SK-N-SH (cell line): ENCODE measurements around the gene LCE3E. TPM values are rescaled to one million over a fixed set of nuclear protein-coding genes. Genes with fewer than 3 reads are reported as not detected.

Experiments used
- CTCF ChIA-PET: fragments of 300-600, 350-600 bp; formaldehyde crosslinking; extraction: SDS; loops from one replicate; lab custom pipeline; 2021; lab: Yijun Ruan, JAX
- POLR2A ChIA-PET: fragments of 350-600 bp; sonication (Branson Sonifier 250); formaldehyde crosslinking; extraction: SDS; loops from one replicate; lab custom pipeline; 2020; ENCODE audit warnings: antibody characterized with exemption, inconsistent platforms; lab: Yijun Ruan, JAX
- DNase-seq: peaks from one replicate; pipeline ENCODE4 v3.0.0; 2012
- H2AFZ ChIP-seq: fragments of 200-600 bp; sonication (generic); 2 replicates; pipeline ENCODE4 v1.8.1; 2016; ENCODE audit warnings: antibody characterized with exemption, mild to moderate bottlenecking, low read depth
- H3F3A ChIP-seq: fragments of 200-600 bp; sonication (generic); replicated peaks from 2 replicates; pipeline ENCODE3; 2016; ENCODE audit warnings: antibody characterized with exemption, mild to moderate bottlenecking; ENCODE audit not compliant: insufficient read depth
- H3K27ac ChIP-seq, 2 experiments: fragments of 200-500 bp in 1 of 2; fragments of 200-600 bp in 1 of 2; sonication (Bioruptor generic) in 1 of 2; sonication (generic), shearing (Covaris generic) in 1 of 2; 2 replicates each; pipeline versions ENCODE4 v1.5.1 to v1.6.1; 2014 to 2016; ENCODE audit warnings: low read depth in 2 of 2, inconsistent platforms in 1 of 2, low read length in 1 of 2, mild to moderate bottlenecking in 1 of 2, mixed read lengths in 1 of 2
- H3K27me3 ChIP-seq: fragments of 200-600 bp; sonication (generic), shearing (Covaris generic); 2 replicates; pipeline ENCODE4 v1.6.1; 2016; ENCODE audit warnings: mixed run types; ENCODE audit not compliant: insufficient read depth
- H3K36me3 ChIP-seq, 2 experiments: fragments of 200-500 bp in 1 of 2; fragments of 200-600 bp in 1 of 2; sonication (Bioruptor generic) in 1 of 2; sonication (generic) in 1 of 2; replicated peaks in 1 of 2; 2 replicates each; pipeline versions ENCODE3 to v1.5.1; 2014 to 2016; ENCODE audit warnings: low read length in 1 of 2, mild to moderate bottlenecking in 1 of 2; ENCODE audit not compliant: insufficient read depth in 2 of 2, control insufficient read depth in 1 of 2
- H3K4me1 ChIP-seq, 2 experiments: fragments of 200-500 bp in 1 of 2; fragments of 200-600 bp in 1 of 2; sonication (Bioruptor generic) in 1 of 2; sonication (generic), shearing (Covaris generic) in 1 of 2; 2 replicates each; pipeline versions ENCODE4 v1.5.1 to v1.6.1; 2014 to 2016; ENCODE audit warnings: low read depth in 1 of 2, low read length in 1 of 2, mixed run types in 1 of 2; ENCODE audit not compliant: insufficient read depth in 2 of 2, control insufficient read depth in 1 of 2
- H3K4me2 ChIP-seq: fragments of 200-600 bp; sonication (generic), shearing (Covaris generic); 2 replicates; pipeline ENCODE4 v1.6.1; 2017; ENCODE audit warnings: mixed run types
- H3K4me3 ChIP-seq, 2 experiments: fragments of 200-500 bp in 1 of 2; fragments of 200-600 bp in 1 of 2; sonication (Bioruptor generic) in 1 of 2; sonication (generic), shearing (Covaris generic) in 1 of 2; 2 replicates each; pipeline versions ENCODE4 v1.5.1 to v1.8.1; 2014 to 2016; ENCODE audit warnings: low read depth in 2 of 2, inconsistent platforms in 1 of 2, low read length in 1 of 2, mild to moderate bottlenecking in 1 of 2, mixed read lengths in 1 of 2, moderate library complexity in 1 of 2
- H3K79me2 ChIP-seq: fragments of 200-600 bp; sonication (generic); 2 replicates; pipeline ENCODE4 v1.8.1; 2017; ENCODE audit warnings: mild to moderate bottlenecking; ENCODE audit not compliant: insufficient read depth
- H3K9ac ChIP-seq: fragments of 200-600 bp; sonication (generic); 2 replicates; pipeline ENCODE4 v1.6.1; 2017; ENCODE audit warnings: mixed run types
- H3K9me2 ChIP-seq: fragments of 200-600 bp; sonication (generic); 2 replicates; pipeline ENCODE4 v1.6.1; 2017; ENCODE audit warnings: mixed run types
- H3K9me3 ChIP-seq: fragments of 200-600 bp; sonication (generic); 2 replicates; pipeline ENCODE4 v1.6.1; 2017; ENCODE audit warnings: mixed run types, mild to moderate bottlenecking, moderate library complexity
- H4K20me1 ChIP-seq: fragments of 200-600 bp; sonication (generic); 2 replicates; pipeline ENCODE4 v1.6.1; 2017; ENCODE audit warnings: mild to moderate bottlenecking, mixed run types; ENCODE audit not compliant: insufficient read depth
- CHD2 ChIP-seq: fragments of 150-350 bp; IDR thresholded peaks from 2 replicates; pipeline ENCODE4 v1.6.1; 2018; ENCODE audit warnings: low read length; ENCODE audit not compliant: partially characterized antibody
- ELF1 ChIP-seq: IDR thresholded peaks from 2 replicates; pipeline ENCODE4 v1.4.0; 2012
- EZH2phosphoT487 ChIP-seq: fragments of 200-600 bp; sonication (generic); IDR thresholded peaks from 2 replicates; pipeline ENCODE4 v1.6.1; 2017; ENCODE audit warnings: low read depth, mixed run types, mild to moderate bottlenecking, antibody characterized with exemption, moderate library complexity, borderline replicate concordance
- FOXM1 ChIP-seq: IDR thresholded peaks from 2 replicates; pipeline ENCODE4 v1.4.0; 2012; ENCODE audit warnings: low read depth, mild to moderate bottlenecking
- JUND ChIP-seq: IDR thresholded peaks from 2 replicates; pipeline ENCODE4 v1.4.0; 2012
- MEF2A ChIP-seq: IDR thresholded peaks from 2 replicates; pipeline ENCODE4 v1.4.0; 2012; ENCODE audit warnings: low read depth, borderline replicate concordance
- PBX3 ChIP-seq: IDR thresholded peaks from 2 replicates; pipeline ENCODE4; 2012
- POLR2AphosphoS5 ChIP-seq: IDR thresholded peaks from 2 replicates; pipeline ENCODE4 v1.6.1; 2012; ENCODE audit warnings: low read depth, low read length
- SIN3A ChIP-seq: IDR thresholded peaks from 2 replicates; pipeline ENCODE4 v1.6.1; 2012; ENCODE audit warnings: low read depth, mild to moderate bottlenecking, low read length, moderate library complexity, borderline replicate concordance
- SMC3 ChIP-seq: IDR thresholded peaks from 2 replicates; pipeline ENCODE4 v1.6.1; 2012; ENCODE audit warnings: low read depth, low read length, improper control_type of control experiment
- TCF12 ChIP-seq: IDR thresholded peaks from 2 replicates; pipeline ENCODE4 v1.4.0; 2012
- TEAD4 ChIP-seq: IDR thresholded peaks from 2 replicates; pipeline ENCODE4 v1.4.0; 2012; ENCODE audit warnings: mild to moderate bottlenecking, borderline replicate concordance; ENCODE audit not compliant: insufficient read depth
- YY1 ChIP-seq: IDR thresholded peaks from 2 replicates; pipeline ENCODE4 v1.4.0; 2012; ENCODE audit warnings: low read depth, mild to moderate bottlenecking
- WGBS: methylation state at CpG from one replicate; pipeline ENCODE4 v1.1.6; 2017; ENCODE audit warnings: low lambda C conversion rate; 5-methylcytosine and 5-hydroxymethylcytosine counted together
- polyA plus RNA-seq, 3 experiments: library from polyadenylated mRNA; depleted of rRNA; stranded (reverse); fragments of >200 nt; gene quantifications; 2 replicates each; pipeline ENCODE4 v1.2.3, GENCODE V29; 2012
- TF ChIP-seq, protein P1 (sequence below): IDR thresholded peaks from 2 replicates; pipeline ENCODE4 v1.6.1; 2012; ENCODE audit warnings: mild to moderate bottlenecking, low read depth, low read length, moderate library complexity

The LCE3E gene
- polyA plus RNA-seq, 1 of the 3 experiments (the other 2 are of a cell fraction), result not detected

GRCh38 chr1:152613511-152613910 is 46.9 kb upstream of the LCE3E start, which contains the start of gene LCE3B:
Gene LCE3B, plus strand, starts transcription at chr1:152613811. Its CDS starts 0 bp downstream, at chr1:152613811.
- Histone ChIP-seq H3K9ac (no peak within 1 kb of the TSS), H3K4me3 (no peak within 1 kb of the TSS), H3K9me3 (peaks cover 8% of the 10 kb centered on the region; the same call in 1 of the 2 replicates), H3K79me2 (no peaks in the 10 kb centered on the region), H3F3A (no peaks in the 10 kb centered on the region), H2AFZ (no peak within 1 kb of the TSS), H3K4me1 (no peaks in the 10 kb centered on the region), H3K4me2 (no peak within 1 kb of the TSS), H4K20me1 (no peaks in the 10 kb centered on the region), H3K27ac (no peak within 1 kb of the TSS), H3K27me3 (no peaks in the 10 kb centered on the region), H3K36me3 (no peaks in the 10 kb centered on the region), H3K9me2 (no peaks in the 10 kb centered on the region)
- DNase-seq, result no peak
- WGBS, result 0% methylated on average over 1 of the region's 1 CpG
- TF ChIP-seq JUND (no peak), SIN3A (no peak), YY1 (no peak)
- POLR2A ChIA-PET, result no interaction called here
- CTCF ChIA-PET, result no interaction called here

DNA sequence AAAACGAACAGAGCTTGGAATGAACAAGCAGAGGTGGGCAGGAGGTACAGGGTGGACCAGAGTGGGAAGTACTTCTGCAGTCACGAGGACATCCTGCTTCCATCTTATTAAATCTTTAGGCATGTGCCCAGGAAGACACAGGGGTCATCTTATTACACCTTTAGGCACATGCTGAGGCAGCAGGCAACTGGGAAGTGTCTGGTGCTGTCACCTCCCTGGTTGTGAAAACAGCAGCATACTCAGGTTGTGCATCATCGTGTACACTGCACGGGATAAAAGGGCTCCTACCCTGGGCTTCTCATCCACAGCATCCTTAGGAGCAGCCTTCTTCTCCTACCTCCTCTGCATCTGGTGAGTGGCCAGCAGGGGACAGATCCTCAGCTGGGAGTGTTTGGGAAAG is 33.4 kb upstream of the LCE3E start, which contains the start of gene LCE3C:
Gene LCE3C, plus strand, starts transcription at position 301 of the 400 bp plus-strand sequence. CDS start 498 bp downstream, outside the sequence.
- Histone ChIP-seq H3K9me3 (no peaks in the 10 kb centered on the region), H3K4me1 (no peaks in the 10 kb centered on the region), H3K36me3 (no peaks in the 10 kb centered on the region), H3K9ac (no peak within 1 kb of the TSS), H3K4me3 (no peak within 1 kb of the TSS), H3K9me2 (no peaks in the 10 kb centered on the region)
- no peak for DNase-seq
- CTCF ChIA-PET, result no interaction called here
- POLR2A ChIA-PET, result no interaction called here
- TF ChIP-seq ELF1 (no peak), MEF2A (no peak)
- TF ChIP-seq, all 33 proteins: peak for 0
- 0% methylated on average over 3 of the region's 4 CpGs for WGBS
- no peaks in the 10 kb centered on the region for H3F3A ChIP-seq
- H3K79me2 ChIP-seq, result no peaks in the 10 kb centered on the region
- no peaks in the 10 kb centered on the region for H3K27me3 ChIP-seq
- no peaks in the 10 kb centered on the region for H4K20me1 ChIP-seq
- H3K27ac ChIP-seq, result no peak within 1 kb of the TSS
- H2AFZ ChIP-seq, result no peak within 1 kb of the TSS
- no peak within 1 kb of the TSS for H3K4me2 ChIP-seq

DNA sequence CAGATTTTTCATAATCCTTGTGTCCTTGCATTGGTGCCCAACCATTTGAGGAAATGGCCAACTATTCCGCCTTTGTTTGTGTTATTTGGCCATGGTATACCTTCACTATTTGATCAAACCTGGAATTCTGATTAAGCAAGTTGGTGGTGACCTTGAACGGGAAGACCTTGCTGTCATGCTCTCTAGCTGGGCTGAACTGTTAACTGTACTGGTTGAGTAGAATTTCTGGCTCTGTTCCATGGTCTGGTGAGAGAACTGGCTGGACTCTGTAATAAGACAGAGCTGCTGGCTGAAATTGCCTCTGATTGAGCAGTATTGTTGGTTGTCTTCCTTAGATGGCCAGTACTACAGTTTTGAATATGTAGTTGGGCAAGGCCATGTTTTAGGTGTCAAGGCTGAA is 30.4 kb upstream of the LCE3E start:
- 0% methylated on average over 1 of the region's 2 CpGs for WGBS
- Histone ChIP-seq H3K79me2 (no peaks in the 10 kb centered on the region), H2AFZ (no peak overlapping the region), H4K20me1 (no peaks in the 10 kb centered on the region), H3F3A (no peaks in the 10 kb centered on the region), H3K9ac (no peak overlapping the region), H3K4me2 (no peak overlapping the region), H3K9me2 (no peaks in the 10 kb centered on the region), H3K27me3 (no peaks in the 10 kb centered on the region), H3K4me1 (no peaks in the 10 kb centered on the region), H3K4me3 (no peak overlapping the region), H3K27ac (no peak overlapping the region), H3K36me3 (no peaks in the 10 kb centered on the region), H3K9me3 (no peaks in the 10 kb centered on the region)
- ChIA-PET CTCF (no interaction called here), POLR2A (no interaction called here)
- TF ChIP-seq EZH2phosphoT487, result no peak
- no peak for TF ChIP-seq SMC3
- no peak for DNase-seq

DNA sequence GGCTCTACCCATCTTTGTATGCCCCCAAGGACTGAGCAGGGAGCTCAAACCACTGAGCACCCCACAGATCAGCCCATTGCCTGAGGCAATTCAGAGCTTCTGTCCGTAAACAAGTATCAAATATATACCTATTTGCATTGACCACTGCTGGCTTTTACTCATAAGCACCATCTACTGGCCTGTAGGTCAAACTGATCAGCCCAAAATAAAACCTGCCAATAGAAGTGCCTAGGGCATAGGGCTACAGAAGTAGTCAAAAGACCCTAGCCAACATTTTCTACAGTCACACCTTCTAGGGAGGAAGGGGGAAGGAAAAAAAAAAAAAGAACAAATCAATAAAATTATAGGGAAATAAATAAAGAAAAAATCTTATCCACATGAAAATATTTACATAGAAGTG is 19.0 kb upstream of the LCE3E start:
- ChIA-PET CTCF (no interaction called here), POLR2A (no interaction called here)
- no peaks in the 10 kb centered on the region for H3K9me3 ChIP-seq
- no CpG with 5 or more reads among the region's 1 CpG for WGBS
- H3K4me3 ChIP-seq, result no peak overlapping the region
- no peaks in the 10 kb centered on the region for H3K79me2 ChIP-seq
- no peak overlapping the region for H2AFZ ChIP-seq
- H3F3A ChIP-seq, result no peaks in the 10 kb centered on the region
- no peaks in the 10 kb centered on the region for H3K36me3 ChIP-seq
- H3K27ac ChIP-seq, result no peak overlapping the region
- no peak overlapping the region for H3K9ac ChIP-seq
- no peaks in the 10 kb centered on the region for H3K4me1 ChIP-seq
- H3K9me2 ChIP-seq, result no peaks in the 10 kb centered on the region
- H3K4me2 ChIP-seq, result no peak overlapping the region
- H4K20me1 ChIP-seq, result no peaks in the 10 kb centered on the region
- no peak for DNase-seq
- H3K27me3 ChIP-seq, result no peaks in the 10 kb centered on the region
- TF ChIP-seq FOXM1 (no peak), PBX3 (no peak), TEAD4 (no peak), POLR2AphosphoS5 (no peak), CHD2 (no peak), JUND (no peak), TCF12 (no peak), MEF2A (no peak)
- TF ChIP-seq, protein P1, sequence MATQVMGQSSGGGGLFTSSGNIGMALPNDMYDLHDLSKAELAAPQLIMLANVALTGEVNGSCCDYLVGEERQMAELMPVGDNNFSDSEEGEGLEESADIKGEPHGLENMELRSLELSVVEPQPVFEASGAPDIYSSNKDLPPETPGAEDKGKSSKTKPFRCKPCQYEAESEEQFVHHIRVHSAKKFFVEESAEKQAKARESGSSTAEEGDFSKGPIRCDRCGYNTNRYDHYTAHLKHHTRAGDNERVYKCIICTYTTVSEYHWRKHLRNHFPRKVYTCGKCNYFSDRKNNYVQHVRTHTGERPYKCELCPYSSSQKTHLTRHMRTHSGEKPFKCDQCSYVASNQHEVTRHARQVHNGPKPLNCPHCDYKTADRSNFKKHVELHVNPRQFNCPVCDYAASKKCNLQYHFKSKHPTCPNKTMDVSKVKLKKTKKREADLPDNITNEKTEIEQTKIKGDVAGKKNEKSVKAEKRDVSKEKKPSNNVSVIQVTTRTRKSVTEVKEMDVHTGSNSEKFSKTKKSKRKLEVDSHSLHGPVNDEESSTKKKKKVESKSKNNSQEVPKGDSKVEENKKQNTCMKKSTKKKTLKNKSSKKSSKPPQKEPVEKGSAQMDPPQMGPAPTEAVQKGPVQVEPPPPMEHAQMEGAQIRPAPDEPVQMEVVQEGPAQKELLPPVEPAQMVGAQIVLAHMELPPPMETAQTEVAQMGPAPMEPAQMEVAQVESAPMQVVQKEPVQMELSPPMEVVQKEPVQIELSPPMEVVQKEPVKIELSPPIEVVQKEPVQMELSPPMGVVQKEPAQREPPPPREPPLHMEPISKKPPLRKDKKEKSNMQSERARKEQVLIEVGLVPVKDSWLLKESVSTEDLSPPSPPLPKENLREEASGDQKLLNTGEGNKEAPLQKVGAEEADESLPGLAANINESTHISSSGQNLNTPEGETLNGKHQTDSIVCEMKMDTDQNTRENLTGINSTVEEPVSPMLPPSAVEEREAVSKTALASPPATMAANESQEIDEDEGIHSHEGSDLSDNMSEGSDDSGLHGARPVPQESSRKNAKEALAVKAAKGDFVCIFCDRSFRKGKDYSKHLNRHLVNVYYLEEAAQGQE, result no peak
